ENCODE results near the gene FSTL3.
"Not testable (repeated sequence)": the region's sequence is repeated elsewhere in the genome, so short reads cannot be mapped to it uniquely, and the experiment has no call there.

The FSTL3 gene

GRCh38 chr19:676339-677105 is at the start of gene FSTL3:
TSS of gene FSTL3 (plus strand) at chr19:676392. CDS start at chr19:676424, 32 bp downstream.
- peak within 1 kb of the TSS; percentile 92 for H3K27ac ChIP-seq
- no peak for DNase-seq (ENCODE audit: low read depth, low spot score)

- DNase-seq (ENCODE audit: low read depth, low spot score); H3K27ac ChIP-seq: not testable (repeated sequence)
Measured at GRCh38 chr19:626566-626965, 49.6 kb upstream of the FSTL3 start.

GRCh38 chr19:628168-628567 is 48.0 kb upstream of the FSTL3 start:
- no peak overlapping the region for H3K27ac ChIP-seq

GRCh38 chr19:629515-629914 is 46.7 kb upstream of the FSTL3 start:
- H3K27ac ChIP-seq; DNase-seq (ENCODE audit: low read depth, low spot score): not testable (repeated sequence)

More at GRCh38 chr19:628168-628567, 48.0 kb upstream of the FSTL3 start:
- no peak for DNase-seq (ENCODE audit: low read depth, low spot score)

GRCh38 chr19:629961-630714 is 46.1 kb upstream of the FSTL3 start:
- no peak for DNase-seq (ENCODE audit: low read depth, low spot score)
- no peak overlapping the region for H3K27ac ChIP-seq

- peak overlapping the region; percentile 42 for H3K27ac ChIP-seq
- DNase-seq (ENCODE audit: low read depth, low spot score), result no peak
Measured at GRCh38 chr19:632579-633067, 43.6 kb upstream of the FSTL3 start.

GRCh38 chr19:633068-633785 is 43.0 kb upstream of the FSTL3 start, which contains the start of gene POLRMT:
TSS of gene POLRMT (minus strand) at chr19:633537. CDS start at chr19:633512, 25 bp downstream.
- DNase-seq (ENCODE audit: low read depth, low spot score), result peak; percentile 89
- H3K27ac ChIP-seq, result peak within 1 kb of the TSS; percentile 42

GRCh38 chr19:633786-634639 is 42.2 kb upstream of the FSTL3 start:
- no peak for DNase-seq (ENCODE audit: low read depth, low spot score)

GRCh38 chr19:634975-635652 is 41.1 kb upstream of the FSTL3 start:
- no peak overlapping the region for H3K27ac ChIP-seq
- no peak for DNase-seq (ENCODE audit: low read depth, low spot score)

More at GRCh38 chr19:633786-634639, 42.2 kb upstream of the FSTL3 start:
- H3K27ac ChIP-seq, result peak overlapping the region; percentile 42

- DNase-seq (ENCODE audit: low read depth, low spot score), result no peak
- H3K27ac ChIP-seq, result no peak overlapping the region
Measured at GRCh38 chr19:638906-639252, 37.3 kb upstream of the FSTL3 start.

GRCh38 chr19:639253-640160 is 36.7 kb upstream of the FSTL3 start, which contains the start of gene FGF22:
TSS of gene FGF22 (plus strand) at chr19:639879. CDS start at chr19:639926, 47 bp downstream.
- H3K27ac ChIP-seq, result no peak within 1 kb of the TSS
- DNase-seq (ENCODE audit: low read depth, low spot score), result peak; percentile 39

GRCh38 chr19:640161-640558 is 36.0 kb upstream of the FSTL3 start:
- no peak overlapping the region for H3K27ac ChIP-seq
- no peak for DNase-seq (ENCODE audit: low read depth, low spot score)

GRCh38 chr19:640606-641189 is 35.5 kb upstream of the FSTL3 start:
- H3K27ac ChIP-seq, result no peak overlapping the region
- no peak for DNase-seq (ENCODE audit: low read depth, low spot score)

GRCh38 chr19:641702-642101 is 34.5 kb upstream of the FSTL3 start:
- no peak overlapping the region for H3K27ac ChIP-seq
- no peak for DNase-seq (ENCODE audit: low read depth, low spot score)

GRCh38 chr19:642767-643727 is 33.1 kb upstream of the FSTL3 start:
- no peak overlapping the region for H3K27ac ChIP-seq
- no peak for DNase-seq (ENCODE audit: low read depth, low spot score)

- DNase-seq (ENCODE audit: low read depth, low spot score), result no peak
- no peak overlapping the region for H3K27ac ChIP-seq
Measured at GRCh38 chr19:643736-644135, 32.5 kb upstream of the FSTL3 start.

GRCh38 chr19:644363-644762 is 31.8 kb upstream of the FSTL3 start:
- DNase-seq (ENCODE audit: low read depth, low spot score), result no peak
- H3K27ac ChIP-seq, result no peak overlapping the region
